Hindlimb muscle (tissue), 1 donor: Measurements from ENCODE around the gene TAOK1. TPM values are rescaled to one million over a fixed set of nuclear protein-coding genes. Genes with fewer than 3 reads are reported as not detected.

Experiments used
- DNase-seq: peaks from one replicate; pipeline ENCODE4 v3.0.0-alpha.2; 2013
- polyA plus RNA-seq: library from polyadenylated mRNA; unstranded; fragments of 120-200 nt; gene quantifications from one replicate; pipeline ENCODE4 v1.2.1, GENCODE V29; 2013; ENCODE audit not compliant: insufficient read length

TAOK1 gene
- polyA plus RNA-seq, 1 donor = 29.9 TPM

DNA sequence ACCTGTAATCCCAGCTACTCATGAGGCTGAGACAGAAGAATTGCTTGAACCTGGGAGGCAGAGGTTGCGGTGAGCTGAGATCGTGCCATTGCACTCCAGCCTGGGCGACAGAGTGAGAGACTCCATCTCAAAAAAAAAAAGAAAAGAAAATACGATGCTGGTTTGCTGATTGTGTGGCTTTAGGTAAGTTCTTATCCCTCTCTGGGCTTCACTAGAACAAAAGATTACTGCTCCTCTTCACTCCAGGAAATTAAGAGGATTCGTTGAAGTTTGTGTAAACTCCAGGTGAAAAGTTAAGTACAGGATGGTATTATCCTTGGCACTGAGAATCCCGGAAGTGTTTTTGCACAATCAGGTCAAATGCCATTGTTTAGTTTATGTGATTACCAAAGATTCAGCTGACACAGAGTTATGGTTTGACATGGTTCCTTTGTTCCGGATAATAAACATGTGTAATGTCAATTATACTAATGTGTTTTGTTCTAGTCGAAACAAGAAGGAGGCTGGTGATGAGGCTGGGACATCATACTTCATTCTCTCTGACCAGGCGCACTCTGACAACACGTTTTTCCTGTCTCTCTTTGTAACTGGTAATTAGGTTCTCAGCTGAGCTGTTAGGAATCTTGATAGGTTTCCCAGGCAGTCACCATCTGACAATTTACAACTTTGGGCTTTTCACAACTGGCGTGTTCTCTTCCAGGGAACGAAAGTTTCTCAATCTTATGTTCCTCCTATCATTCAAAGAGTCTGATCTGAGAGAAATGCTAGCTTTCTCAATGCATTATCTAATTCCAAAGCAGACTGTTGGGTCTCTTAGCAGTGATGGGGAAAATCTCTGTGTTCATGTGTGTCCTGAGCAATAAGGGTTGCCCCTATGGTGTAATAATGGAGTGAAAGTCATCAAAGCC, 10.8 kb upstream of the TAOK1 start:
- no peak for DNase-seq

DNA sequence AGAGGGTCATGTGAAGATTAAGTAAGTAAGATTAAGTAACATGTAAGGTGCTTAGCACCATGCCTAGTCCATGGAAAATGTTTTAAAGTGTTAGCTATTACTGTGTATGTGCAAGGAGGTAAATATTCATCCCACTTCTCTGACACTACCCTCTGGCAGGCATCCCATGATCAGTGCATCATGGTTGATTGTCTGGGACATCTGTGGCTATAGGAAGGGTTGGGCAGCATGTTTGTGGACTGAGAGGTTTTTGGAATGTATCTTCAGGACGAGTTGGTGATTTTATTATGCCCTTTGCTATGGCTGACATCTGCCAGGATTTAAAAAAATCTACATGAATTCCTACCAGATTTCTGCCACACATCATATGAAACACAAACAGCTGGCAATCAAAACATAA, 6.5 kb upstream of the TAOK1 start:
- DNase-seq = no peak

DNA sequence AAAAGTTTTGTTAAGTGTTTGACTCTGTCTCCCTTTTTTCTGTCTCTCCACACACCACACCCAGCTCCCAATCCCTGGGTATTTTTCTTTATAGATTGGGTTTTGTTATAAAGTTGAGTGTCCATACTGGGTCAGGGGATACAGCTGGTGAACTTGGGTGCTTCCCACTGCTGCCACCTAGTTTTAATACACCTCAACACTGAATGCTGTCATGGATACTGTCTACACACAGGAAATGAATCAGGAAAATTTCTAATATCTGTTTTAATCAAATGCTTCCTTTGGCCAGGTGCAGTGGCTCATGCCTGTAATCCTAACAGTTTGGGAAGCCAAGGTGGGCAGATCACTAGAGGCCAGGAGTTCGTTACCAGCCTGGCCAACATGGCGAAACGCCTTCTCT, 5.3 kb upstream of the TAOK1 start:
- DNase-seq = no peak

DNA sequence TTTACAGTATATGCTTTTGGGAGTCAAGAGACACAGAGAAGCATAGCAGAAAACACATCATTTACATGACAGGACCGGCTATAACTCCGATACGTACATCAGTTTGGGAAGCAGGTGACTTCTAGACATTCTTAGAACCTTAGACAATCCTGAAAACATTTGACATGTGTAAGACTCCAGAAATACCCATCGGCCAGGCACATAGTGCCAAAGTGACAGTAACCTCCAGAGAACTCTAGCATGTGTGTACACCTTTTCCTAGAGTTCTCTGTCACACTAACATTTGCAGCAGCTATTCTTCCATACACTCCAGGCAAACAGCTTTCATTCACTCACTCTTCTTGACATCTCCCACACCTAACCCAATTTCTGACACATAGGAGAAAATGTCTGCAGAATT, 3.4 kb upstream of the TAOK1 start:
- DNase-seq = no peak

DNA sequence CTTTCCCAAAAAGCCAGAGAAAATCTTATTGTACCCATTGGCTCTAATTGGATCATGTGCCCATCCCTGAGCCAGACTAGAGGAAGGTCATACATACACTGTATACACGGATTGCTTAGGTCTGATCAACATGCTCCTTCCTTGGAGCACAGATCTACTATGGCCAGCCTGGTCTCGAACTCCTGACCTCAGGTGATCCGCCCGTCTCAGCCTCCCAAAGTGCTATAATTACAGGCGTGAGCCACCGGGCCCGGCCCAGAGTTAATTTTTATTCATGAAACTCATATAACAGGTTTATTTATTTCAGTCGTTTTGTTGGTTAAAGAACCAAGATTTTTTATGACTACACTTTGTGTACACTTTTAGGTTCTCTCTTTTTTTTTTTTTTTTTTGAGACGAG, 1.2 kb upstream of the TAOK1 start:
- DNase-seq = no peak

DNA sequence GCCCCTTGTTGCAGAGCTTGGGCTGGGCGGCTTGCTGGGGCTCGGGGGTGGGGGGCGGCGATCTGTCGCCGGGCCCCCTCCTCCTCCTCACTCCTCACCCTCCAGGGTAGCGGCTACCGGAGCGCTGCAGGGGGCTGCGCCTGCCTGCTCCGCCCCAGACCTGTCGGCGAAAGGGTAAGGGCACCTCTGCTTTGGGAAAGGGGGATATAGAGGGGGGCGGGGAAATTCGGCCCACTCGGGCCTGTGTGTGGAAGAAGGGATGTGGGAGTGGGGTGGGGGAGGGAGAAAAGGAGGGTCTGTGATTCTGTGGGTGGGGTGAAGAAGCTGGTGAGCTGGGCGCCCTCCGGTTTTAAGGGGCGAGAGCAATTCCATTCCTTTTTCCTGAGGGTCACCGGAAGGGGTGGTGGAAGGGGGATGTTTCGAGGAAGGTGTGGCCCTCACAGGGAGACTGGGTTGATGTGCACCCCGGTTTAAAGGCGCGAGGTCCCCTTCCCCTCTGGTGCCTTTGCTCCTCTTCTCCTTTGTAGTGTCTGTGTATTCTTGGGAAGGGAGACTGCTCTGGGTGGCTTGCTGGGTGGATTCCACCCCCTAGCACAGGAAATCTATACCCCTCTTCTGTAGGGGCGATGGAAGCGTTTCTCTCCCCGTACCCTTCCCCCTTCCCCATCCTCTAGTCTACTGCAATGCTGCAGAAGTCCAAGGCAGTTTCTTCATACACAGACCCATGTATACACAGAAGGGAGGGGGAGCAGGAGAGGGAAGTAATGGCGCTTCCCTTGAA, 878 bp downstream of the TAOK1 start:
- DNase-seq = peak; percentile 23

DNA sequence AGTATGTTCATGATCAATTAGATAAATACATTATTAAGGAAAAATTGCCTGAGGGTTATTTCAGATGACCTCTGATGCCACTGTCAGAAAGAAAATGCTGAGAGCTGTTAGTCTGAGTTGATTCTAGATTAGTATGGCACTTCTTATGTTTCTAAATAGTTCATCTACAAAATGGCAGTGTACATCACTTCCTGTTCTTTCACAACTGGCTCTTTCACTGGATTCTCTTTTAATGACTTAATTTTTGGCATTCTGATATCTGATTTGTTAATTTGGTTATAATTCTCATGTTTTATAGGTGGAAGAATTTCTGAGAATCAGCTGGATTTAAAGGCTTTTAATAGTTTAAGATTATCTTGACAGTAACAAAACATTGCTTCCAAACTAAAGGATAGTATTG, 3.3 kb downstream of the TAOK1 start:
- DNase-seq = no peak

DNA sequence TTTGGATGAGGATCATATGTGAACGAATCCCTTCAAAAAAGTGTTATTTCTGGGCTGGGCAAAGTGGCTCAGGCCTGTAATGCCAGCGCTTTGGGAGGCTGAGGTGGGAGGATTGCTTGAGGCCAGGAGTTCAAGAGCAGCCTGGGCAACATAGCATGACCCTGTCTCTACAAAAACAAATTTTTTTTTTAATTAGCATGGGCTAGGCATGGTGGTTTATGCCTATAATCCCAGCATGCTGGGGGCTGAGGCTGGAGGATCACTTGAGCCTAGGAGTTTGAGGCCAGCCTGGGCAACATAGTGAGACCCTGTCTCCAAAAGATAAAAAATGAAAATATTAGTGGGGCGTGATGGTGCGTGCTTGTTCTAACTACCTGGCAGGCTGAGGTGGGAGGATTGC, 4.6 kb downstream of the TAOK1 start:
- DNase-seq = no peak

DNA sequence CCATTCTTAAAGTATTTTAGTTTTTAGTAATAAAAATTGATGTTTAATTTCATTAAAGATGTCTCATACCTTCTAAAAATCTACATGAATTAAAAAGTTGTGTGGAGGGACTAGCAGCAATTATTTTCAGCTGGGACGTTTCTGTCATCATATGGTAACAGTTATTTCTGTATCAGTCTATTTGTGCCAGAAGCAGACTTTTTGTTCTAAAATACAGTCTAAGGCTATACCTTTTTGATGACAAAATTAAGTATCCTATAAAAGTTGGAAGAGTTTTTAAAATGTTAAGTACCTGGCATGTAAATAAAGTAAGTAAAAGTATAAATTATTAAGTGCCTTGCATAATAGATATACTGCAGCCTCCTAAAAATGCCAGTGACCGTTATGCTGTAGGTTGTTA, 5.9 kb downstream of the TAOK1 start:
- no peak for DNase-seq

DNA sequence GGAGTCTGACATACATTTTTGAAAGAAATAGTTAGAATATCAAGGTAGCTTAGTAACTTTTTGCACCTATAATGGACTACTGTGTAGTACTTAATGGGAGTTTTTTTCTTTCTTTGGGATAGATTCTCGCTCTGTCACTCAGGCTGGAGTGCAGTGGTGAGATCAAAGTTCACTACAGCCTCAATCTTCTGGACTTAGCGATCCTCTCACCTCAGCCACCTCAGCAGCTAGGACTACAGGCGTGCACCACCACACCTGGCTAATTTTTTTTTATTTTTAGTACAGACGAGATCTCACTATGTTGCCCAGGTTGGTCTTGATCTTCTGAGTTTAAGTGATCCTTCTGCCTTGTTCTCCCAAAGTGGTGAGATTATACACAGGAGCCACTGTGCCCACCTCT, 9.5 kb downstream of the TAOK1 start:
- no peak for DNase-seq

DNA sequence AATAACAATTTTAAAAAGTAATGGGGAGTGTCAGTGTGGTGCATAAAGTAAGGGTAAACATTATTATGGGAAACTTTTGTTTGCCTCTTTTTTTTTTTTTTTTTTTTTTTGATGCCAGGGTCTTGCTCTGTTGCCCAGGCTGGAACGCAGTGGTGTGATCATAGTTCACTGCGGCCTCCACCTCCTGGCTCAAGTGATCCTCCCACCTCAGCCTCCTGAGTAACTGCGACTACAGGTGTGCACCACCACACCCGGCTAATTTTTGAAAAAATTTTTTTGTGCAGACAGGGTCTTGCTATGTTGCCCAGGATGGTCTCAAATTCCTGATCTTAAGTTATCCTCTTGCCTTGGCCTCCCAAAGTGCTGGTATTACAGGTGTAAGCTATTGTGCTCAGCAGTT, 10.7 kb downstream of the TAOK1 start:
- DNase-seq = no peak

DNA sequence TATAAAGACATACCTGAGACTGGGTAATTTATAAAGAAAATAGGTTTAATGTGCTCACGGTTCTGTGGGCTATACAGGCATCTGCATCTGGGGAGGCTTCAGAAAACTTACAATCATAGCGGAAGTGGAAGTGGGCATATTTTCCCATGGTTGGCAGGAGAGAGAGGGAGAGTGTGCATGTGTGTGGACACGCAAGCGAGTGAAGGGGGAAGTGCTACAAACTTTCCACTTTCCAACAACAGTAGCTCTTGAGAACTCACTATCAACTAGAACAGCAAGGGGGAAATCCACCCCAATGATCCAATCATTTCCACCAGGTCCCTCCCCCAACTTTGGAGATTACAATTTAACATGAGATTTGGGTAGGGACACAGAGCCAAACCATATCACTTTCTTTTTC, 11.1 kb downstream of the TAOK1 start:
- DNase-seq = peak; percentile 16

DNA sequence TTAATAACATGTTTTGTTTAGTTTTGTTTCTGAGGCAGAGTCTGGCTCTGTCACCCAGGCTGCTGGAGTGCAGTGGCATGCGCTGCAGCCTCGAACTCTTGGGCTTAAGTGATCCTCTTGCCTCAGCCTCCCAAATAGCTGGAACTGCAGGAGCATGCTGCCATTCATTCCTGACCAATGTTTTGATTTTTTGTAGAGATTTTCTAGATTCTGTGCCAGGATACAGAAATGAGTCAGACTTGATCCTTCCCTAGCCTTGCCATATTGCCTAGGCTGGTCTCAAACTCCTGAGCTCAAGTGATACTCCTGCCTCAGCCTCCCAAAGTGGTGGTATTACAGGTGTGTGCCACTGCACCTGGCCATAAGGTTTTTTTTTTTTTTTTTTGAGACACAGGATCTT, 17.7 kb downstream of the TAOK1 start:
- no peak for DNase-seq

DNA sequence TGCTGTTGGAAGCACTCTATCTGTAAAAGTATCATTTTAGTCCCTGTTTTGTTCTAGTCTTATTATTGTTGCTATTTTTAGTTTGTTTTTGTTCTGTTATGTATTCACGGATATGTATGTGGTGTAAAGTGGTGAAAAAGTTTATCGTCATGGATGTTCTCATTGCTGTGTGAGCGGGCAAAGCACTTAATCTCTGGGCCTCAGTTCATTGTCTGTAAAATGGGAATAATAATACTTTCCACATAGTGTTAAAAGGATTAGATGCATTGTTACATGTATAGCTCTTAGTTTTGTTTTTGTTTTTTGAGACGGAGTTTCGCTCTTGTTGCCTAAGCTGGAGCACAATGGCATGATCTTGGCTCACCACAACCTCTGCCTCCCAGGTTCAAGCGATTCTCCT, 19.8 kb downstream of the TAOK1 start:
- no peak for DNase-seq

DNA sequence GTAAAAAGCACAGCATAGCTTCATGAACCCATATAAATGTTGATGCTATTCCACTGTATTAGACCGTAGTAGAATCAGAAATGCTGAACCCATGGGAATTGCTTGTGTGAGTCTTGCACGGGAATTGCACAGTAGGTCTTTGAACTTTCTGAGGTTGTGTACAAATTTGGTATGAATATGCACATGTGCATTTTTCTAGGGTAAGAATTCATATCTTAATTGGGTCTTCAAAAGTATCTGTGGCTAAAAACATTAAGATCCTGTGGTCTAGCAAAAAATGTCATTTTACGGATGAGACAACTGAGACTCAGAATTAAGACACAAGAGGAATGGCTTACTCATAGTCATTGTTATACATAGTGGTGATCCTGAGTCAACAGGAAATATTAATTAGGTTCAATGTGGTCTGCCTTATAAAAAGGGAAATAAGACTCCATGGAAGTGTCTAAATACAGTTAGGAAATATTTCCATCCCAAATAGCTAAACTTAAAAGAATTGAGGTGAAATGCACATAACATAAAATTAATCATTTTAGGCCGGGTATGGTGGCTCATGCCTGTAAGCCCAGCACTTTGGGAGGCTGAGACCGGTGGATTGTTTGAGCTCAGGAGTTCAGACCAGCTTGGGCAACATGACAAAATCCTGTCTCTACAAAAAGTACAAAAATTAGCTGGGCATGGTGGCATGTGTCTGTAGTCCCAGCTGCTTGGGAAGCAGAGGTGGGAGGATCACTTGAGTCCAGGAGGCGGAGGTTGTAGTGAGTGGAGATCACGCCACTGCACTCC, 22.8 kb downstream of the TAOK1 start:
- no peak for DNase-seq

DNA sequence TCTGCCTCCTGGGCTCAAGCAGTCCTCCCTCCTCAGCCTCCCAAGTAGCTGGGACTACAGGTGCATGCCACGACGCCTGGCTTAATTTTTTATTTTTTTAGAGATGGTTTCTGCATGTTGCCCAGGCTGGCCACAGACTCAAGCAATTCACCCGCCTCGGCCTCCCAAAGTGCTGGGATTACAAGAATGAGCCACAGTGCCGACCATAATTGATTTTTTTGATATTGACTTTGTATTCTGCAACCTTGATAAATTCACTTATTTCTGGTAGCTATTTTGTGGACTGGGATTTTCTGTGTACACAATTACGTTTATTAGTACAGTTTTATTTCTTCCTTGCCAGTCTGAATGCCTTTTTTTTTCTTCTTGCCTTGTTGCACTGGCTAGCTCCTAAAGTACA, 30.0 kb downstream of the TAOK1 start:
- DNase-seq = no peak

DNA sequence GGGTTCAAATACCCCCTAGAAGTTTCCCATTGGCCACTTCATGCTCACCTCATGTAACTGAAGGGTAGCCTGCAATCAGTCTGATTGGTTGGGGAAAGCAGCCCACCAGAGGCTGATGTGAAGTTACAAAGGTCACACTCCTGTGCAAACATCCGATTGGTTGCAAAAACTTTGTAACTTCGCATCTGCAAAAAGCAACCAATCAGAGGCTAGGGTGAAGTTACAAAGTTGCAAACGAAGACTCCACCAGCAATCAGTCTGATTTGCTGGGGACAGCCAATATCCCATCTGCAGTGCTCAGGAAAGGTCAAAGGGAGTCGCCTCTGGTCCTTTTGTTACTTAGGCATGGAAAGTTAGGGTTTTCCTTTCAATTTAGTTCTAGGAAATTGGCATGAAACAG, 40.1 kb downstream of the TAOK1 start:
- DNase-seq = no peak

DNA sequence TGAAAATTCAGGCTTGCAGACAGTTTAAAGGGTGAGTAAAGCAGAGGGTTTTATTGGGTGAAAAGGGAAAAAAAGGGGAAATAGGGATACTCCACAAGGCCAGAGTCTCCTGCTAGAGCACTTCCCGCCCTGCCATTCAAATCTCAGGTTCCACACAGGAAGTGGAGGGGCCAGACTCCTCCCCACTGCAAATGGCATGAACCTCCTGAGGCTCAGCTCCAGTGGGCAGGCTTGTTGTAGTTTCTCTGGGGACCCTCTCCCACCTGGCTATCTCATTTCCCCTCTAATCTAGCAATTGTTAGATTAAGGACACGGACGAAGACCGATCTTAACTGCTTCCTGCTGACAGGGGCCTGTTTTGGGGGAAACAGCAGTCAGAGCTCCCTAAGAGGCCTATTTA, 43.4 kb downstream of the TAOK1 start:
- DNase-seq = peak; percentile 2

DNA sequence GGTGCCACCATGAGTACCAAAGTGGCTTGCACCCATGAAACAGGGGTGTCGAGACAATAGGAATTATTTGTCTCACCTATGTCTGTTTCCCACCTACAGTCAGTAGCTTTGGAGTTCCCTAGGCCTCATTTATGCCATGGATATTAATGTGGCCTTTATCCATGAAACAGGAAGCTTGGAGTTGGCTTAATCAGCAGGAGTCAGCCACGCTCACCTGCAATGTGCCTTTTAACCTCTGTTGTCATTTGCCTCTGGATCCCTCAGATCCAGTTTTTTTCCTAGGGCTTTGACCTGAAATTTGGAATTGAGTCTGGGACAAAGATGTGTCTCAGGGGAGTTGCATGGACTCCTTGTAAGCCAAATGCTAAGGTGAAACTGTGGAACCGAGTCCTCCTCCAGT, 44.4 kb downstream of the TAOK1 start:
- DNase-seq = no peak

DNA sequence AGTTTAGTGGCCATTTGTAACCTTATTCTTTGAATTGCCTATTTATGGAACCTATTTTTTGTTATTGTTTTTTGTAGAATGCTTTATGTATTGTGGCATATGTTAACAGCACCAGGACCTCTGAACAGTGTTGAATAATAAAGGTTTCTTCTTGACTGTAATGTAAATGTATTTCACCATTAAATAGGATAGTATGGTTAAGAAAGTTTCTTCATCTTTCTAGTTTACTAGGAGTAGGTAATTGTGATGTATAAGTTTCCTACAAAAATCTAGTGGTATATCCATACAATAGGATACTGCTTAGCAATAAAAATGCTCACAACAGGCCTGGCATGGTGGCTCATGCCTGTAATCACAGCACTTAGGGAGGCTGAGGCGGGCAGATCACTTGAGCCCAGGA, 52.3 kb downstream of the TAOK1 start:
- DNase-seq = no peak

DNA sequence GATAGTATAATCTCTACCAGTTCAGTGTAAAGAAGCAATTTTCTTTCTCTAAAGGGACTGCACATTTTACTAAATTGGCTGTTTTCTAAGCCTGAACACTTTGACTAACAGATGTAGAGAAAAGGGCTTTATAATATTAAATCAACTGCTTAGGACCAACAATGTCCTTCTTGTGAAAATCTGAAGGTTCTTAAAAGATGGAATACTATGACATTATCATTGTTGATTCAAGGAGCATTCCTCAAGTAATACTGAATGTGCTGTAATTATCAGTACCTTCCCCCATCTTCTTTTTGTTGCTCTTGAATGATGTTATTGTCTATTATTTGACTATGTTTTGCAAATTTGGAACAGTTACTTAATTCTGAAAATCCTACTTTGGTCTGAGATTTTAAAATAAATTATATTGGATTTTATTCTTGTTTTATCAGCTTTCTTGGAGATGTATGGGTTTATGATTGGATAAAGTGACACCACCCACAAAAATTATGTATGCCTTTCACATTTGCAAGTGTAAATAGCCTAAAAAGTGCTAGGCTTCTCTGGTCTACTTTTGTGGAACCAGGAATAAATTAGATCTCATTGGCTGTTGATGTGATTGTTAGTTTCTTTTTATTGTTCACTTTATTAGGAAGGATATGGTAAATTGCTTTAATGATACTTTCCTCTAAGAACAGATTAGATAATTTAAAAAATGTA, 53.0 kb downstream of the TAOK1 start:
- no peak for DNase-seq

DNA sequence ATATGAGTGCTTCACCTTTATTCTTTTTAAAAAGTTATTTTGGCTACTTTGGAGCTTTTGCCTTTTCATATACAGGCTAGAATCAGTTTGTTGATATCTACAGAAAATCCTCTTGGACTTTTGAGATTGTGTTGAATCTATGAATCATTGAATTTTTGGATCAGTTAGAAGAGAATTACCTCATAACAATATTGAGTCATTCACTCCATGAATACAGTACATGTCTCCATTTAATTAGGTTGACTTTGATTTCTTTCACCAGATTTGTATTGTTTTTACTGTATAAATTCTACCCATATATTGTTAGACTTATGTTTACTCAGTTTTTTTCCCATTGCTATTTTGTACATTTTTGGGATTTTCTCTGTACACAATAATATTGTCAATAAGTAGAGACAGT, 54.4 kb downstream of the TAOK1 start:
- DNase-seq = no peak

DNA sequence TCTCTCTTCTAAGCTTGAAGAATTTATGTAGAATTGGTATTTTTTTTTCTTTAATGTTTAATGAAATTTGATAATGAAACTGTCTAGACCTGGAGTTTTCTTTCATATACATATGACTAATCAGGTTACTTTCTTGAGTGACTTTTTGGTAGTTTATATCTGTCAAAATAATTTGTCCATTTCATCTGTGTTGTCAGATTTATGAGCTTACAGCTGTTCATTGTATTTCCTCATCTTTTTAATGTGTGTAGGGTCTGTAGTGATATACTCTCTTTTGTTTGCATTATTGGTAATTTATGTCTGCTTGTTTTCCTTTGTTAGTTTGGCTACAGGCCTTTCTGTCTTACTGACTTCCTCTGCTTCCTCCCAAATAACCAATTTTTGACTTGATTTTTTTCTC, 55.7 kb downstream of the TAOK1 start:
- DNase-seq = no peak
